ENCODE data around the gene AGER.
A peak's percentile ranks its signal among the peaks of the same experiment; 100 is the strongest.
"Not testable (repeated sequence)": the region's sequence is repeated elsewhere in the genome, so short reads cannot be mapped to it uniquely, and the experiment has no call there.

AGER gene

DNA sequence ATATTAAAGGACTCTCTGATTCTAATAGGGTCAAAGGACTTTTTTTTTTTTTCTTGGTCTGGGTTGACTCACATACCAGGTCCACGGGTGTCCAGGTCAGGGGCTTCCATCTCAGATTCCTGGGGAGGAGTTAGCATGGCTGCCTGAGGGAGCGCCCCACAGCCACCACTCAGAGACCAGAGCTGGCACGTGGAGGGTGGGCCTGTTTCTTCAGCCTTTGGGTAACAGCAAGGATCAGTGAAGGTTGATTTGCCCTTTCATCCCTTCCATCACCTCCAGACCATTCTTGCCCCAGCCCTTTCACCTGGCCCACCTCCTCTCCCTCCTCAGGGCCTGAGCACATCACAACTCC, 14.3 kb upstream of the AGER start:
- no peak for DNase-seq

DNA sequence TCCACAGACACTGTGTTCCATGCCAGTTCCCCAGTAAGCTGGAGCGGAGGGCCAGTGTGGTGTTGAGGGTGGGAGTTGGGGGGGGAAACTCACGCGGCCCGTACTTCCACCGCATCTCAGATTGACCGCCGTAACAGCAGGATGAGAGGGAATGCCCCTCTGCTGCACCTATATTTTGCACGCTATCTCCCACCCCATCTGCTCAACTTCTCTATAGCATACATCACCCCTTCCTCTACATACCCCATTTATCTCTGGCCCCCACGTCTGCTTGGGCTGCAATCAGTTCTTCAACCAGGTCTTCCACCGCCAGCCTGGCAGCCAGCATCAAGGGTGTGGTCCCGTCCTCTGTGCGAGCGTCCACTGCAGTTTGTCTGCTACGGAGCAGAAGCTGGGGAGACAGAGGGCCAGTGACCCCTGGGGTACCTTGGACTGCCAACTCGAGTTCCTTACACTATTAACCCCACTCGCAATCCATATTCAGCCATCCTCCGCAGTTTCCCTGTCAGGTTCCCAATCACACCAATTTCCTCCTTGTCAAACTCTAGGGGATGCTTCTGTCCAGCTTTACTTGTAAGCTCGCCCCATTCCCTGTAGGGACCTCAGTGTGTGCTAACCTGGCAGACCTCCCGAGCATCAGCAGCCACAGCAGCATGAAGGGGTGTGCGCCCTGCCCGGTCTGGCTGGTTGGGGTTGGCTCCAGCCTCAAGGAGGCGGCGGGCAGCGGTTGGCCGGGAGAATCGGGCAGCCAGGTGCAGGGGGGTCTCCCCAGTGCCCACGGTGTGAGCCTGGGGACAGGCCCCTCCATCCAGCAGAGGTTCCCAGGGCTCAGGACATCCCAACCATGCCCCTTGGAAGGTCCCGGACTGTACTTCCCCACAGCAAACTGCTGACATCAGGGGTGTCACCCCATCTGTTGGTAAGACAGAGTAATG, 12.9 kb upstream of the AGER start:
- DNase-seq: no peak

DNA sequence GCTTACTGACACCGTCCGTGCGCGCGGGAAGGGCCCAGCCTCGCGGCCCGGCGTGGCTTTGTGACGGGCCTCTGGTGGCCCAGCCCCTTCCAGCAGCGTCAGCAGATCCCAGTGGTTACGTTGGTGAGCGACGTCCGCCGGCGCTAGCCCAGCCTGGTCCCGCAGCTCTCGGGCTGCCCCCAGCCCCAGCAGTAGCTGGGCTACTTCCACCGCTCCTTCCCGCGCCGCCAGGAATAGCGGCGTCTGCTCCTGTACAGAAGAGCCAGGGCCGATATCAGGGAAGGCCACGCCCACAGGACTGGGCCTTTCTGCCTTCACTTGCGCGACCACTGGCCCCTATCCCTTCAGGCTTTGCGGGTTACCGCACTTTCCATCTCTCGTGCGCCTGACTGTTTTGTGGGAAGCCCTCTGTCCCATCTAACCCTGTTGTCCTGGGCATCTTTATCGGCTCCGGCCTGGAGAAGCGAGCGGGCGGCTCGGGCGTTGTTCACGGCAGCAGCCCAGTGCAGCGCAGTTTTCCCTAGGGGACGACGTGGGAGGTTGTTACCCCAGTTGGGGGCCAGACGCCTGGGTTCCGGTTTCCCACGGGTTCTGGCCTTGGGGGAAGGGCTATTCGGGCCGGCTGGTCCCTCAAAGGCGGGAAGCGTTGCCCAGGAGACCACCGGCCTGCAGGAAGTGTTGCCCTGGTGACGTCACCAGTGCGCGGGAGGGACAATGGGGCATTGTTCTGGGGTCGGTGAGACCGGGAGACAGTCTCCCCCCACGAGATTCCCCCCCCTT, 12.0 kb upstream of the AGER start:
- peak; percentile 74 for DNase-seq

DNA sequence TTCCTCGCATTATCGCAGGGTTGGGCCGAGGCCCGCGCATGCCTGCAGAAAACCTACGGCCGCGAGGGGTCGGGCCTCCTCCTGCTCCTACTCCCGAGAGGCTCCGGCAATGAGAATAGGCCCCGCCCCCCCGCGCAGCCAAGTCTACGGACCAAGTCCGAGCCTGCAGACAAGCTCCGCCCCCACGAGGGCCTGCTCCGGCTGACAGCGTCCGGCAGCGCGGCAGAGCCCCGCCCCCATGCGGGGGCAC, 11.5 kb upstream of the AGER start:
- peak; percentile 100 for DNase-seq

DNA sequence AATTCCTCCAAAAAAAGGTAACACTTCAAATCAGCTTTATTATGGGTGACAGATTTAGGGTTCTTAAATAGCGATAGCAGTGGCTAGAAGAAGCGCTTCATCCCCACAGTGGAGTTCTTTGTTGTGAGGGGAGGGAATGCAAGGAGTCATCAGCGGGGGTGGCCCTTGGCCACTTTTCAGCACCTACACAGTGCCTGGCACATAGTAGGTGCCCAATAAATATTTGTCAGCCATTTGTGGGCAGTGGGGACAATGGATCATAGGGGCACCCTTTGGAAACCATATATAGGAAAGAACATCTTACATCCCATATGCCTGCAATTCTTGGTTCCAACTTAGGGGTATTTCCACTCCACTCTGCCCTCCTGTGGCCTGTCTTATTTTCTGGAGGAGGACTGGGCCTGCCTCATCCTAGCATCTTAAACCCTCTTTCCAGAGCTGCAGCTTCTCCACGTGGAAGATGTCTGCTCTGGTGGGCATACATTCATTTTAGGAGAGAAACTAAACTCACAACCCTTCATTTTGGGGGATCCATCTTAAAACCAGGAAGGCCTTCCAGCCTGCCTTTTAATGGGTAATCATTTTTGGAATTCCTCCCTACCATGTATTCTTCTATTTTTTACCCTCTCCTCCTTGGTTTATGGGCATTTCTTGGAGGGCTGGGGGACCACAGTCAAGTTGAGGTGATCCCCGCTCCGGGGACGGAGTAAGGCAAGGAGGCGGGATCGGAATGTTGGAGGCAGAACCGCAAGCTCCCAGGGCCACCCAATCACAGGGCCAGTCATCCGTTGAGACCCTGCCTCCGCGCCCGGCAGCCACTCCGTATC, 11.0 kb upstream of the AGER start:
- no peak for DNase-seq

DNA sequence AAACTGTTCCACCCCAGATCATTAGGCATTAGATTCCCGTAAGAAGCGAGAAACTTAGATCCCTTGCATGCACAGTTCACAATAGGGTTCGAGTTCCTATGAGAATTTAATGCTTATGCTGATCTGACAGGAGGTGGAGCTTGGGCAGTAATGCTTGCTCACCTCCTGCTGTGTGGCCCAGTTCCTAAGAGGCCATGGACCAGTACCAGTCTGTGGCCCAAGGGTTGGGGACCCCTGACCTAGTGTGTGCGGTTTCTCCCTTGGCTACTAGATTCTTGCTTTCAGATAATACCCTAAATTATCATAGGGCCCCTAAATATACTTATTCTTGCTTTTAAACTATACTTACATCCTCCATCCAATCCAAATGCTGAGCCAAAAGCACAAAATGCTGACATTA, 10.3 kb upstream of the AGER start:
- no peak for DNase-seq

DNA sequence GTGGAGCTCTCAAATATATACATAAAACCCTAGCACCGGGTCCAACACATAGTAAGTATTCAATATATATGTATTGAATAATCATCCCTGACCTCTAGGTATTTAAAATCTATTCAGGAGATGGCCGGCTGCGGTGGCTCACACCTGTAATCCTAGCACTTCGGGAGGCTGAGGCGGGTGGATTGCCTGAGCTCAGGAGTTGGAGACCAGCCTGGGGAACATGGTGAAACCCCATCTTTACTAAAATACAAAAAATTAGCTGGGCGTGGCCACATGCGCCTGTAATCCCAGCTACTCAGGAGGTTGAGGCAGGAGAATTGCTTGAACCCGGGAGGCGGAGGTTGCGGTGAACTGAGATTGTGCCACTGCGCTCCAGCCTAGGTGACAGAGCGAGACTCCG, 9.0 kb upstream of the AGER start:
- DNase-seq: not testable (repeated sequence)

DNA sequence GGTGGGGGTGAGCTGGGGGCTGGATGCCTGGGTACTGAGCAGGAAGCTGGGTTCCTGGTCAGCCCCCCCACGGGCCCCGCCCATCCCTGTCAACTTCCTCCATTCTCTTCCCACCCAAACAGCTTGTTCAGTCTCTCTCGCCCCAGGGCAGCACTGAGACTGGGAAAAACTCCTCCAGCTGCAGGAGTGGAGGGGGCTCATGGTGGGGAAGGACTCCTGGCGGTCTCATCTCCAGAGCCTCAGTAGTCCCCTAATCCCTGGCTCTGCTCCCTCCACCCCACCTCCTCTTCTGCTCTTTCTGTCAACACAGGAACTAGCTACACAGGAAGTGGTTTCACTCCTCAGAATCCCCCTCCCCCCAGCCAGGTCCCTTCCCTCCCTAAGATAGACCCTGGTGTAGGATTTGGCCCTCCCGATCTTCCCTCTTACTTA, 8.6 kb upstream of the AGER start, which contains the start of gene GPSM3:
GPSM3 (minus strand) TSS at position 36 of the 432 bp plus-strand sequence. CDS start 130 bp downstream, outside the sequence.
- no peak for DNase-seq

DNA sequence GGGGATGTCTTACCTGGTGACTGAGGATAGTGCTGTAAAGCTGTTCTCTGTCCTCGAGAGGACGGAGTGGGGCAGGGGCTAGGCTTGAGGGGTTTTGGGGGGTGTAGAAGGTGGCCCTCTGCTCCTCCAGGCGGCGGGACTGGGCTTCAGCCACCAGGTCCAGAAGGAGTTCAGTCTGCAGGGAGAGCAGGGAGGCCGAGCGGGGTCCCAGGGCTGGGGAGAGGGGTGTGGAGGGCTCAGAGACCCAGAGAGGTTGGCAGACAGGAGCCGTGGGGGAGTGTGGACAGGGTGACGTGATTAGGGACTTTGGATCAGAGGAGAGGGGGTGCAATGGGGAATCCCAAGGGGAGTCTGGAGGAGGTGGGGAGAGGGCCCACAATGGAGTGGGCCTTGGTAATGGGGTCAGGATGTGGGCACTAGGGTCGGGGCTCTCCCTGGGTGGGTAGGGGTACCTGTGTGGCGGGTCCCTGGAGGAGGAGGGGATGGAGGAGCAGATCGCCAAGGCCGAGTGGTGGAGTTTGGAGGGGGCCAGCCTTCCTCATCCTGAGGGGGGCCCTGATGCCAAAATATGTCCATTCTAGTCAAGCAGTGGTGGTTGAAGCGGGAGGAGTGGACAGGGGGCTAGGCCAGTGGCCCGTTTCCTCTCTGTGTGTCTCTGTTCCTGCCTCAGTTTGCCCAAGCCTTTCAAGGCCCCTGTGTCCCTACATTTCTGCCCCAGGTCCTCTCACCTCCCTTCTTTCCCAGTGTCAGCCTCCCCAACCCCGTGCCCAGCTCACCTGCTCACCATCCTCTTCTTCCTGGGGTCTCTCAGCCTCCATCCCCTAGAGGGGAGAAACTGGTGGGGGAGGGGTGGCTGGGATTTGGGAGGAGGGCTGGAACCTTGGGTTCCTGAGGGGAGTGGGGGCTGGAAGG, 7.9 kb upstream of the AGER start:
- DNase-seq: no peak

DNA sequence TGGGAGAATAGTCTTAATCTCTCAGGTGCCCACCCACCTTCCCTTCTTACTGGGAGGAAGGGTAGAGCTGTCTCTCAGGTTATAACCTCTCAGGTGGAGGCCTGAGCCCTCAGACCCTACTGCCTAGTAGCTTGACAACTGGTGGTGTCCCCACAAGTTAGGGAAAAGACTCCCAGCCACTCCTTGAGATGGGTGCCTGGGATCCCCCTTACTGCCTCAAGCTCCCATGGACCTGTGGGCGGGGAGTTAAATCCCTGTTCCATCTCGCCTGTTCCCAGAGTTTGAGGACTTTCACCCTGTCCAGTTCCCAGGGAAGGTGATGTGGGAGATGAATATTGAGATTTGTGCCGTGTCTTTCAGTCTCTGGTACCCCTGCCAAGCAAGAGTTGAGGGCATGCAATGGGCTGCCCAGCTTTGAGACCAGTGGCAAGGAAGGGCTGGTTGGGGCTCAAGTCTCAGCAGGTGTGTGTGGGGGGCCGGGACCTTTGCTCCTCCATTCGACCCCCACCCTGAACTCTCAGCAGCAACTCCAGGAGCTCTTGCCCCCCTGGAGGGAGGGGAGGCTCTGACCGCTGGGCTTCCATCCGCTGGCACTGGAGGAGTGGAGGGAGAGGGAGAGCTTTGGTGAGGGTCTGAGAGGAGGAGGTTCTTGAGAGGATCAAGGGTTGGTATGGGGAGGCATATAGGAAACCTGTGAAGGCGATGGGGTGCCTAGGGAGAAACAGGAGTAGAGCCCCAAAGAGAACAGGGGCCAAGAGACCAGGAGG, 7.0 kb upstream of the AGER start:
- no peak for DNase-seq

DNA sequence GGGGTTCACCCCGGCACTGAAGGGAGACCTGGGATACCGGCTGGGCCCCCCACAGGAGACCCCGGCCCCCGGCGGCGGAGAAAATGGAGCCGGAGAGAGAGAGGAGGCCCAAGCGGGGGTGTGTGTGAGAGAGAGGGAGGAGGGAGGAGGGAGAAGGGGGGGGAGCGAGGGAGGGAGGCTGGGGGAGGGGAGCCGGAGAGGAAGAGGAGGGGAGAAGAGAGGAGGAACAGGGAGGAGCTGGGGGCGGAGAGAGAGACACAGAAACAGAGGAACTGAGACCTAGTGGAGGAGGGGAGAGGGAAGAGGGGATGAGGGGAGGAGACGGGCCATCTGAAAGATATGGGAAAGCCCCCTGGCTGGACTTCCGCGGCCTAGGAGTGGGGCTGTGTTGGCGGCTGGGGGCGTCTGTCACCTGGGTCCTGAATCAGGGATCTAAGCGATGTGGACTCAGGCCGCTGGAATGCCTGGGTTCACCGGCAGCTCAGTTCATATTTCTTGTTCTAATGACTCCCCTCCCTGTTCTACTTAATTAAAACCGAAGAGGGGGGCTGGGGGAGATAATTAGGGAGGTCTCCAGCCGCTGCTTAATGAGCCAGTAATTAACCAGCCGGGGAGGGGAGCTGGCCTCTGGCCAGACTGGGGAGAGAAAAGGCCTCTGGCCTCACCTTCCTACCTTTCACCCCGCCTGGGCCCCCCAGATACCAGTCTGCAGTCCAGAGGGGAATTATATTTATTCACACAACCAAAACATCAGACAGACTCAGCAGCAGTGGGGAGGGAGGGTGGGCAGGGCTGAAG, 6.2 kb upstream of the AGER start, which contains the start of gene PBX2:
PBX2 (minus strand) TSS at position 149 of the 798 bp plus-strand sequence. CDS start 287 bp downstream, outside the sequence.
- DNase-seq: no peak

DNA sequence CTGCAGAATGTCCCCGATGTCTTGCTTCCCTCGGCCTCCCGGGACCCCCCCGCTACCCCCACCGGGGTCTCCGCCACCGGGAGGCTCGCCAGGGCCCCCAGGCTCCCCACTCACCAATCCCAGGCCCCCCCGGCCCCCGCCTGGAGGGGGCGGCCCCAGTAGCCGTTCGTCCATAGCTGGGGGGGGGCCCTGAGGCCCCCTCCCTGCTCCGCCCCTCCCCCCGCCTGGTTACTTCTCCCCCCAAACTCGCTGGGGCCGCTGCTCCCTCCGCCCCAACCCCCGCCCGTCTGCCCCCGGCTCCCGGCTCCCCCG, 5.6 kb upstream of the AGER start:
- no peak for DNase-seq

DNA sequence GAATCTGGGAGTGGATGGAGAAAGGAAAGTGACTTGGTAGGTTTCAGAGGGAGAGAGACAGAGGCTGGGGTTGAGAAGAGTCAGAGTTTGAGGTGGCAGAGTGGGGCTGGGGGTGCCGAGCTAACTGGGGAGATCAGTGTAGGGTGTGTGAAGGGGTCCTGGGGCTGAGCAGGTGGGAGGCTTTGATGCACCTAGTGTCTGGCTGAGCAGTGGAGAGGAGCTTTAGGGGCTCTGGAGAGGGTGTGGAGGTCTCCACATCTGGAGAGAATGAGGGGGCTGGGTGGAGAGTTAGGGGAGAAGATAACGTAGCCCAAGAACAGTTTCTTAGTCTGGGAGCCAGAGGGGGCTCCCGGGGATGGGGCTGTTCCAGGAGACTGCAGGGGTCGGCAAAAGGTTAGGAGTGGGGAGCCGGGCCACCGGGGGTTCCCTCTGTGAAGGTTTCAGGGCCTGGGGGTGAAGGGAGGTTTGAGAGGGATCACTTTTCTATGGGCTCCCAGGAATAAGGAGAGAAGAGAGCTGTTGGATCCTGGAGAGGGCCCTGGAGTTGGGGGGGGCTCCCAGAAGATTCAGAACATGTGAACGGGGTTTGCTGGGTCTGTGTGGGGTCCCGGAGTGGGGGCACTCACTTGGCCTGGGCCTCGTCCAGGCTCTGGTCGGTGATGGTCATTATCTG, 5.2 kb upstream of the AGER start:
- no peak for DNase-seq

DNA sequence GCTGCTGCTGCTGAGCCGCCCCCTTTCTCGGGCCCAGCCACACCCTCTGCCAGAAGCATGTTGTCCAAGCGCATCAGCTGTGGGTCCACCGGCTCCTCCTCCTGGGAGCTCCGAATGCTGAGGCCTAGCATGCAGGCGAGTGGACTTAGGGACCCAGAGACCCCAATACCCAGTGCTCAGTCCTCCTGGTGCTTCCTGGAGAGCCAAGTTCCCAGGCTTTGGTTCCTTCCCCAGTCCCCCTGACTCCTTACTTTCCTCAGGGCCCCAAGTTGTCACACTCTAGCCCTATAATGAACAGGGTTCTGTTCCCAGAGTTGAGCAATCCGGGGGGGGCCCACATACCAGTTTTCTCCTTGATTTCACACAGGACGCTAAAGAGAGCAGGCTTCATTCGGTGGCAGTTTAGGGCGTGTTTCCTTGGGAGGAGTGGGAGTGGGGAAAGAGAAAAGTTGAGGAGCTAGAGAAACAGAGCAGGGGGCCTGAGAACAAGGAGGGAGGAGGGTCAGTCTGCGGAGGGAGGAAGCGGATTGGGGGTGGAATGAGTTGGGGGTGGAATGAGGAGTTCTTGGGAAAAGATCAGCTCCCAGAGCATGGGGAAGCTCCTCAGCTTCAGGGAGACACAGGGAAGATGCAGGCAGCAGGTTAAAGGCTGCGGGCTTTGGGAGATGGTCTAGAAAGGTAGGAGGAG, 4.5 kb upstream of the AGER start:
- DNase-seq: no peak

DNA sequence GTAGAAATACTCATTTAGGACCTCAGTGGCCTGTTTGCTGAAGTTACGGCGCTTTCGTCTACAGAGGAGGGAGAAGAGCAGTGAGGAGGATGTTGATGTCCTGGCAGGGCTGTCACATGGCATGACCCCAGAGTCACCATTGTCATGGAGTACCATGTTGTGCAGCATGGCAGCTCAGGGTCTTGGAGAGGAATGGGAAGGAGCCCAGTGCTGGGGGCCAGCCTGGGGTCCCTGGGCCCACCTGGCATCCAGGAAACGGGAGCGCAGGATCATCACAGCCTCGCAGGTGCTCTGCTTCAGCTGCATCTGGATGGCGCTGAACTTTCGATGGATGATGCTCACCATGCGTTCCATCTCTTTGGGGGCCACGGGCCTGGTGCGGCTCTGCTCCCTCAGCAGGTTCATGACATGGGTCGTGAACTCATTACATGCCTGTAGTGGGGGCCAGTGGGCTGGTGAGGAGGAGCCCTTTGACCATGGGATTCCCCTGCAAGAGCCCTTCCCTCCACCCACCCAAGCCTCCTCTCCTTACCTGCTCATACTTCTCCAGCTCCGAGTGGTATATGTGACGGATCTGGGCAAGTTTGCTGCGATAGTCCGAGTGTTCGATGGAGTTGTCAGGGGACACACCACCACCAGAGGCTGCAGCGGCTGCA, 3.8 kb upstream of the AGER start:
- DNase-seq: not testable (repeated sequence)

DNA sequence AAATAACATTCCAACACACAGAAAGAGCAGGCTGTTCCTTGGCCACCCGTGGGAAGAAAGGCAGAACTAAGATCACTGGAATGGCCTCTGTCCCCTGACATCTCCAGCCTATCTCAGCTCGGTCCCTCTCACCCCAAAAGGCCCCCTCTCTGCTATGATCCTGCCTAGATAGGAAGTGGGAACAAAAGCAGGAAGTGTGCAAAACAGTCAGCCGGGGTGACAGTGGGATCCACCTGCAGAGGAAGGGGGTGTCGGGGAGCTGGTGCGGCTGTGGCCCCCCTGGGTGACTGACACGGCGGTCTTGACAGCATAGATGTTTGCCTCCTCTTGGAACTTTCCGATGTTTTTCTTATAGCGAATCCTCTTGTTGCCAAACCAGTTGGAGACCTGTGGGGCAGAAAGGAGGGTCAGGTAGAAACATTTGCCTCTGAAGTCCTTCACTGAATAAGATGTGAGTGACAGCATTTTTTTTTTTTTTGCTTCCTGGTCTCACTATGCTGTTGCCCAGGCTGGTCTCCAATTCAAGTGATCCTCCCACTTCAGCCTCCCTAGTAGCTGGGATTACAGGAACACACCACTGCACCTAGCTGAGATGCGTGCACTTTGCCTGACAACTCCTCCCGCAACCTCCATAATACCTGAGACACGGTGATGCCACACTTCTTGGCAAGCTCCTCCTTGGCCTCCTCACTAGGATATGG, 3.1 kb upstream of the AGER start:
- DNase-seq: no peak

DNA sequence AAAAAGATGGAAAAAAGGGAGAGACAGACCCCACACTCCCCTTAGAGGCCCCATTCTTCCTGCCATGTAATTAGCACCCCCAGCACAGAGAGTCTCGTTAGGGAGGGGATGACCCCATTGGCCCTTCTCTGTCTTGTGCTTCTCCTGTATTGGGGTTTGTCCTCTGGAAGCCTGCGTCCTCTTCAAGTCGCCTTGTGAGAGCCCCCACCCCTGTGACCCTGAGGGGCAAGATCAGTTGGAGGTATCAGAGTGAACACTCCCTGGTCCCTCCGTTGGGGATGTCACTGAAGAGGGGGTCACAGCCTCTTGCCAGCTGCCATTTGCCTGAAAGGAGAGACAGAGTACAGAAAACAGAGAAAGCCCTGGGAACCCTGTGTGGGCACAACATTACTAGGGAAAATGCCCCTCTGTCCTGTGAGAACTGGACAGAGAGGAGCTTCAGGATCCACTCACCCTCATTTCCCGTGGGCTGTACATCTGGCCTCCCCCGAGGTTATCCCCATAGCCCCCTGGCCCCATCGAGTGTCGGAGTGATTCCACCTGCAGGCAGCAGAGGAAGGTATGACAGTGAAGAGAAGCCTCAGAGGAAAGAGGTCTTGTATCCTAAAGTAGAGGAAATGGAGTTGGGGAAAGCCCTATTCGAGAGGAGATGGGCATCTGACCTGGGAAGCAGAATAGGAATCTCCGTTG, 2.2 kb upstream of the AGER start:
- not testable (repeated sequence) for DNase-seq

Measured in NCI-H1048 (cell line).